ENCODE results near the gene STARD4.

The STARD4 gene

DNA sequence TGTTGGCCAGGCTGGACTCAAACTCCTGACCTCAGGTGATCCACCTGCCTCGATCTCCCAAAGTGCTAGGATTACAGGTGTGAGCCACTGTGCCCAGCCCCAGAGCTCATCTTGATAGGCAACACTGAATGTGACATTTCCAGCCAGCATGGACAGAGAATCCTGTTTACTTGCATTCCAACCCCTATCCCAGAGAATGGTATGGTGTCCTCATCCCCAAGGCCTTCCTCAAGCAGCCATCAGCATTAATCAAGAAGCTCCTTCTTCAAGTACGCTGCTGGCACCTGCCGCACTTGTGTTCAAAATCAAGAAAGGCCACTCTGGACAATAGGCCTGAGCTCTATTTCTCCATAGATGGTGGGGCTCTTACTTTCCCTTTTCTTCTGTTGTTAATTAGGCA is 40.2 kb downstream of the STARD4 start:
- DNase-seq (ENCODE audit: low read depth in 2 of 2), result no peak

DNA sequence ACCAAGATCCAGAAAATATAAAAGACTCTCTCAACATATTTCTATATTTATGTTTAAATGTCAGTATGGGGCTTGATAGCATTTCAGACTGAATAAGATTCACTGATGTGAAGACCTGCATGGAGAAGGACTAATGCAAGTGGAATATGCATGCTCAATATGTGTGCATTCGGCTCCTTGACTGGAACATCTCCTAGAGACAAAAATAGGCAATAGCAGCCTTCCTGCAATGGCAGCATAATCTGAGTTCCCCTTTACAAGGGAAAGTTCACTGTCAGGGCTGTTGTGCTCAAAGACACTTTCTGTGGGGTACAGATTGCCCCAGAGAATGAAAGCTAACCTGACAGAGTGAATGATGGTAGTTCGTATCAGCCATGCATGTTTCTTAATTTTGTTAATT is 42.4 kb downstream of the STARD4 start:
- no peak for DNase-seq (ENCODE audit: low read depth in 2 of 2)

DNA sequence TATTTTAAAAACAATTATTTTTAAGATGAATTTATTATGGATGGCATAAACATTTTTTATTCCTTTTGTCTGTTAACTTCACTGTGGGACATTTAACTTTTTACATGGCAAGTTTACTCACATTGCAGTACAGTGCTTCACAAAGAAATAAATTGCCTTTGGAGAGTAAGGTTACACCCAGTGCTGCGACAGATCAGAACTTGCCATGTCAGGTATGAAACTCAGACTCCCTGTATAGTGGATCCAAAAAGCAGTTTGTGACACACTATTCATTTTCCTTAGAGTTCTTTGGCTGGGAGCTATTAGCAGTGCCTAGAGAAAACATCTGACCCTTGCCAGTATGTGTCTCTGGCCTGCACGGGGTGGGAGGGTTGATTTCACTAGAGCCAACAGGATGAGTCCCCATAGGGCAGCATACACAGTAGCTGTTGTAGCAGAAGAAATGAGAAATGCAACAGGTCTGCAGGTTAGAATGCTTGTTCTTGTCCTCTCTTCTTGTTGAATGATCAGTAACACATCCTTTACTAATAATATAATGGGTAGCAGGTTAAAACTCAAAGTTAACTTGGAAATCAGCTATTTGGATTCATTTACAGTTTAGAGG is 42.9 kb downstream of the STARD4 start:
- no peak for DNase-seq (ENCODE audit: low read depth in 2 of 2)

DNA sequence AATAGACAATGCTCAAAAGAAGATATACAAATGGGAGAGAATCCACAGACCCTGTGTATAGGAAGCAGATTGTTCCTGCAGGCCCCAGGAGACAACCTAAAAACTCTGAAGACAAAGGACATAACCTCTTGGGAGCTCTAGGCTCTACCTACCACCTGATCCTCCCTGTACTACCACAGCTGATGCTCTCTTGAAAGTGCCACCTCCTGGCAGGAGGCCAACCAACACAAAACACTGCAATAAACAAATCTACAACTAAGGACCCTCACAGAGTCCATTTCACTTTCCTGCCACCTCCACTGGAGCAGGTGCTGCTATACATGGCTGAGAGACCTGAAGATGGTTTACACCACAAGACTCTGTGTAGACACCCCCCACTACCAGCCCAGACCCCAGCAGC is 49.0 kb downstream of the STARD4 start:
- no peak for DNase-seq (ENCODE audit: low read depth in 2 of 2)

DNA sequence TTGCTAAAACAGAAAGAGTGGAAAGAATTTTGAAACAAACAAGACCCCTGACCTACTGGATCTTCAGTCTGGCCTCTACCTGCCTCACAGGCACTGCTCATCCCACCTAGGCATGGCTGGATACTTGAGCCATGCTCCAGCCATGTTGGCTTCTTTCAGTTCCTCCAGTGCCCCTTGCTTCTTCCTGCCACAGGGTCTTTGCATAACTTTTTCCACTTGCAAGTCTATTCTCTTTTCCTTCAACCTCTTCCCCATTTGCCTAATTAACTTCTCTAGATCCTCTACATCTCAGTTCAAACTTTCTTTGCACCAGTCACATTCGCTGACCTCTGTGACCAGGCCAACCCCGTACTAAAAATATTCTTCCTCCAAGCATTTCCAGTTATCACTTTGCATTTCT is 50.4 kb downstream of the STARD4 start:
- DNase-seq (ENCODE audit: low read depth in 2 of 2), result no peak

DNA sequence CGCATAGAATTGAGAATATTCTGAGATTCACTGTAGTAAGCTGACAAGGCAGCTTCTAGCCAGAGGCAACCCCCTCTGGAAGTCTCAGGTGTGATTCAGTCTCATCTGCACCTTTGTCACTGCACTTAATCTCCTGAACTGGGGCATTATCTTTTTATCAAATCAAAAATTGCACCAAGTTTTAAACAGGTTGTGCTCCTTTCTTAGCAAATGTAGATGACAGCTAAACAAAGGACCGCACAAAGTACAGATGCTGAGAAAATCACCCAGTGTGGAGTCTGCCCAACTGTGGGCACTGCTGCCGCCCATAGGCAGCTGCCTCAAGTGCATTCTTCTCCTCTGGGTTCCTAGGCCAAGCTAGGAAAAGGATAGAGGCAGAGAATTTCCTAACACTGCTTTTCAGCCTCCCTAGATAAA is 51.1 kb downstream of the STARD4 start:
- no peak for DNase-seq (ENCODE audit: low read depth in 2 of 2)

DNA sequence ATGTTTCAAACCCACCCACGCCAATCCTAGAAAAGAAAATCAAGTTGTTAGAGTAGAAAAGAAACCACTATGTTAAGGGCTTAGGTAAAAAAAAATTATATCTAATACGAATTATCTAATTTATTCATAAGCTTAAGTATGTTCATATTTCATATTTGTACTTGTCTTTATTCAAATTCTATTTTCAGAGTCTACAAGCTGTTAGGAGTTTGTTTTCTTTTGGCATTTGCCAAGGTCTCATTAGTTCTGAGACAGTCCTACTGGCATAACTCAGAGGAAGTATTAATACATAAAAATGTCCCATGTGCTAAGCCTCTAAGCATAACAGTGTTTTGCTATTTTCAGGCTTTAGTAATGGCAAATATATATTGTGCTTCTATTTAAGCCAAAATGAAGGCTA is 57.6 kb downstream of the STARD4 start:
- DNase-seq (ENCODE audit: low read depth in 2 of 2), result no peak

DNA sequence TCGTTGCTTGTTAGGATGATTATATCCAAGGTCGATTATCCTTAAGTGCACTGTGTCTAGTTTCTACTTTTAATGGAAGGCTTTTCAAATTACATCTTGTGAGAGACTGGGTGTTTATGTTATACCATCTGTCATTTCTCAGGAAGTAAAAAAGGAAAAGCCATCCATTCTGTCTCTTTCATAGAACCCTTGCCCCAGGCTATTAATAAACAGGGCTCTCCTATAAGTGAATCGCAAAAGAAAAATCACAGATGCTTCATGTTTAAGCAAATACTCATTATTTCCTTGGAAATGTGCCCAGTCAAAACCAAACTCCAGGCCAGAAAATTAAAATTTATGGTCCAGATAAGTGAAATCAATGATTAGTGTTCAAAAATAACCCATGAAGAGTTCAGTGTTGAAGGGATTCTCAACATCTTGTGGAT is 58.1 kb downstream of the STARD4 start:
- no peak for DNase-seq (ENCODE audit: low read depth in 2 of 2)

DNA sequence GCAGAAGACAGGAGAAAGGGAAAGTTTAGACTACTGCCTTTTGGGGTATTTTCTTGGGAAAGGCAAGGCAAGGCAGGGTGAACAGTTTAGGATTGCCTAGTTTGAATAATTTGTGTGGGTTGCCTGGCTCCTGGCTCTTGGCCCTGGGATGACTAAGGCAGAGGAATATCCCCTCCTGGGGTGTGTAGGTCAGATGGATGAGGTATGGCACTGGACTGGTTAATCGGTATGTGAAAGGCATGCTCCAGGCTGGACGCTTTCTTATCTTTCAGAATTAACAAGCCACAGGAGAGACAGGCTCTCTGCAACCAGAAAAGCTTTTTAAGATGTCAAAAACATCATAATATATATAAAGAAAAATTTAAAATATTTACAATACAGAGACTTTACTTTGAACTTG is 58.6 kb downstream of the STARD4 start:
- no peak for DNase-seq (ENCODE audit: low read depth in 2 of 2)

DNA sequence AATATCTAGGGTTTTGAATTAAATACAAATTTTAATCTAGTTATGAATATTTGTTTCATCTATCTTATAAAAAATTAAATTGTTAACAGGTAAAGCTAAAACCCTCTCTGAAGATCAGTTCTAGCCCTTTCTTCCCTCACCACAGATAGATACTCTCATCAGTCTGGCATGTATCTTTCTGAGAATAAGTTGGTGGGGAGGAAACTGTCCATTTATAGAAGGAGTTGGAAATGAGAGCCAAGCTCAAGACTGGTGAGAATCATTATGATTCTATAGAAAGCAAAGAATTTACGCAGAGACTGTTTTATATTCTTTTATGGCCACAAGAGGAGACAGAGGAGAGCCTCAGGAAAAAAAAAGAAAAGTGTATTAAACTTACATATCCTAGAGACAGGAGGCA is 59.0 kb downstream of the STARD4 start:
- DNase-seq (ENCODE audit: low read depth in 2 of 2), result no peak

DNA sequence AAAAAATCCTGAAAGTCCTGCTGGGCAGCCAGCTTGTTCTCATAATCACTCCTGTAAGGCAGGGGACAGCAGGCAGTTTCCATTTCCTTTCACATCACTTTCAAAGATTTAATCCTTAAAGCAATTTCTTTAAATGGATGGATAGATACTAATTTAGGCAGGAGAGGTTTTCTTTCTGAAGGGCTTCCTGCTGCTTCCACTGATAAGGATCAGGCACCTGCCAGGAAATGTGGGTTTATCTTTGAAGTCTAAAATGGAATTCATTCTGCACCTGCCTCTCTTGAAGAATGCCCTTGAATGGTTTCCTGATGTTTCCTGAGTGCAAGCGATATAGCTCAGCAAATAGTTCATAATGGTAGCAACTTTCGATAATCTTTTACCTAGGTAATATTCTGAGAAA is 64.5 kb downstream of the STARD4 start:
- no peak for DNase-seq (ENCODE audit: low read depth in 2 of 2)

DNA sequence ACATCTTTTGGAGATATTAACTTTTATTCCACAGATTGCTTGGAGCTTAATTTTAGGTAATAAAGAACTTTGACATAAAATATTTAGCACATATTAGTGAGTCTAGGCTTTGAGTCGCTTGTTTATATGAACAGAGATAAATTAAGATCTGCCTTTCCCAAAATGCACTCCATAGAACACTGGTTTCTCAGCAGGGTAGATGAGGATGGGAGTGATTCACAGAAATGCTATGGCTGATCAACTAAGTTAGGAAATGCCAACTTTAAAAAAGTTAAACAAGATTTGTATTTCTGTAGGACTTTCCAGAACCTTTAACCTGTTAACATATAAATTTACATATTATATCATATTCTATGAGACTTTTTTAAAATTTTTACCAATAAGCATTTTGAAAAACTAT is 65.2 kb downstream of the STARD4 start:
- no peak for DNase-seq (ENCODE audit: low read depth in 2 of 2)

All from activated CD8-positive, alpha-beta memory T cell treated with anti-CD3 and anti-CD28 coated beads for 4 hours (primary cell).